ENCODE data around the gene PCK1. TPM values are rescaled to one million over a fixed set of nuclear protein-coding genes. Genes with fewer than 3 reads are reported as not detected.

The PCK1 gene
- total RNA-seq, 1 donor from 2014 or later: not detected

- Mint-ChIP-seq H3K27me3 (ENCODE audit: unreplicated experiment) (peaks cover 10% of the 10 kb centered on the region), H3K36me3 (ENCODE audit: low read depth, unreplicated experiment) (no peaks in the 10 kb centered on the region), H3K4me1 (ENCODE audit: unreplicated experiment) (no peaks in the 10 kb centered on the region), H3K9me3 (ENCODE audit: unreplicated experiment) (no peaks in the 10 kb centered on the region), H3K27ac (ENCODE audit: unreplicated experiment) (no peak overlapping the region), H3K4me3 (ENCODE audit: unreplicated experiment) (no peak overlapping the region)
- DNase-seq (ENCODE audit: low spot score): no peak
- TF ChIP-seq, protein P1, sequence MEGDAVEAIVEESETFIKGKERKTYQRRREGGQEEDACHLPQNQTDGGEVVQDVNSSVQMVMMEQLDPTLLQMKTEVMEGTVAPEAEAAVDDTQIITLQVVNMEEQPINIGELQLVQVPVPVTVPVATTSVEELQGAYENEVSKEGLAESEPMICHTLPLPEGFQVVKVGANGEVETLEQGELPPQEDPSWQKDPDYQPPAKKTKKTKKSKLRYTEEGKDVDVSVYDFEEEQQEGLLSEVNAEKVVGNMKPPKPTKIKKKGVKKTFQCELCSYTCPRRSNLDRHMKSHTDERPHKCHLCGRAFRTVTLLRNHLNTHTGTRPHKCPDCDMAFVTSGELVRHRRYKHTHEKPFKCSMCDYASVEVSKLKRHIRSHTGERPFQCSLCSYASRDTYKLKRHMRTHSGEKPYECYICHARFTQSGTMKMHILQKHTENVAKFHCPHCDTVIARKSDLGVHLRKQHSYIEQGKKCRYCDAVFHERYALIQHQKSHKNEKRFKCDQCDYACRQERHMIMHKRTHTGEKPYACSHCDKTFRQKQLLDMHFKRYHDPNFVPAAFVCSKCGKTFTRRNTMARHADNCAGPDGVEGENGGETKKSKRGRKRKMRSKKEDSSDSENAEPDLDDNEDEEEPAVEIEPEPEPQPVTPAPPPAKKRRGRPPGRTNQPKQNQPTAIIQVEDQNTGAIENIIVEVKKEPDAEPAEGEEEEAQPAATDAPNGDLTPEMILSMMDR (IDR thresholded peaks at IDR 0.05; ENCODE audit: unreplicated experiment): no peak
Observed at GRCh38 chr20:57588596-57588995, 27.7 kb downstream of the PCK1 start.

- H3K36me3 Mint-ChIP-seq (ENCODE audit: low read depth, unreplicated experiment): no peaks in the 10 kb centered on the region
- peaks cover 7% of the 10 kb centered on the region for H3K27me3 Mint-ChIP-seq (ENCODE audit: unreplicated experiment)
- H3K4me3 Mint-ChIP-seq (ENCODE audit: unreplicated experiment): no peak overlapping the region
- TF ChIP-seq, protein P1 (IDR thresholded peaks at IDR 0.05; ENCODE audit: unreplicated experiment): no peak
- no peaks in the 10 kb centered on the region for H3K9me3 Mint-ChIP-seq (ENCODE audit: unreplicated experiment)
- no peak overlapping the region for H3K27ac Mint-ChIP-seq (ENCODE audit: unreplicated experiment)
- no peaks in the 10 kb centered on the region for H3K4me1 Mint-ChIP-seq (ENCODE audit: unreplicated experiment)
- DNase-seq (ENCODE audit: low spot score): no peak
Observed at GRCh38 chr20:57589123-57589727, 28.3 kb downstream of the PCK1 start.

DNA sequence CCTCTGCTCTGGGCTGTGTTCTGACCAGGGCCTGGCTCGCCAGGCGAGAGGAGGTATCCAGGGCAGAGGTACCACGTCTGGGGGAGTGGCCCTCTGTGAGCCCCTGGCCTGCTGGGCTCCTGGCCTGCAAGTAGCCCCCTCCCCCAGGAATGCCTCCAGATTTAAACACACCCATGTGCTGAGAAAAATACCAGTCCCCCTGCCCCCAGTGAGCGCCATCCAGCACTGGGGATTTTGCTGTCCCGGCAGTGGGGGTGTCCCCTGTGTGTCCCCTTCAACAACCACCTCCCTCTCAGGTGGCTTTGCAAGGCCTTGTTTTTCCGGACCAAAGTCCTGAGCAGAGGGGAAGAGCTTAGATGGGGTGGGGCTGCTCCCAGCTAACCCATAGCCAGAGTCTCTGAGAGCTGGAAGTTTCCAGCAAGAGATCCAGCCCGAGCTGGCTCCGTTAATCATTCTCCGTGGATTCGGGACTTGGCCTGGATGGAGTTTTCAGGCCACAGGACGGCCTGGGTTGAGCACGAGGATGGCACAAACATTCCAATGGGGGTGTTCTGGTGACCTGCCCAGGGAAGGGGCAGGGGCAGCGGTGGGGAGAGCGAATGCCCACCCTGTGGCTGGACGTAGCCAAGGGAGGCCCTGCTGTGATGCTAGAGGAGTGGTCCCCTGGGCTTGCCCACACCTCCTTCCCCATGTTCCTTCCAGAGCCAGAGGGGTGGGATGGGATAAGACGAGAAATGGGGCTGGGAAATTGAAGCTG is 29.0 kb downstream of the PCK1 start:
- no peak for DNase-seq (ENCODE audit: low spot score)
- H3K4me1 Mint-ChIP-seq (ENCODE audit: unreplicated experiment): no peaks in the 10 kb centered on the region
- no peaks in the 10 kb centered on the region for H3K36me3 Mint-ChIP-seq (ENCODE audit: low read depth, unreplicated experiment)
- H3K4me3 Mint-ChIP-seq (ENCODE audit: unreplicated experiment): no peak overlapping the region
- H3K27me3 Mint-ChIP-seq (ENCODE audit: unreplicated experiment): peaks cover 2% of the 10 kb centered on the region
- no peaks in the 10 kb centered on the region for H3K9me3 Mint-ChIP-seq (ENCODE audit: unreplicated experiment)
- TF ChIP-seq, protein P1 (IDR thresholded peaks at IDR 0.05; ENCODE audit: unreplicated experiment): no peak
- no peak overlapping the region for H3K27ac Mint-ChIP-seq (ENCODE audit: unreplicated experiment)

- TF ChIP-seq, protein P1 (IDR thresholded peaks at IDR 0.05; ENCODE audit: unreplicated experiment): no peak
- no peak for DNase-seq (ENCODE audit: low spot score)
- Mint-ChIP-seq H3K4me1 (ENCODE audit: unreplicated experiment) (no peaks in the 10 kb centered on the region), H3K27me3 (ENCODE audit: unreplicated experiment) (peaks cover 2% of the 10 kb centered on the region), H3K9me3 (ENCODE audit: unreplicated experiment) (no peaks in the 10 kb centered on the region), H3K36me3 (ENCODE audit: low read depth, unreplicated experiment) (no peaks in the 10 kb centered on the region), H3K4me3 (ENCODE audit: unreplicated experiment) (no peak overlapping the region), H3K27ac (ENCODE audit: unreplicated experiment) (no peak overlapping the region)
Observed at GRCh38 chr20:57590485-57591288, 29.8 kb downstream of the PCK1 start.

All from endothelial cell (in vitro differentiated cells).